ENCODE measurements around the gene PHF13. TPM values are rescaled to one million over a fixed set of nuclear protein-coding genes. Genes with fewer than 3 reads are reported as not detected.
A peak's percentile ranks its signal among the peaks of the same experiment; 100 is the strongest.

PHF13 gene
- total RNA-seq, 6 experiments from 2014 or later: 2.7 to 6.2 (median 4.5) TPM

GRCh38 chr1:6600410-6601048 is 13.0 kb upstream of the PHF13 start:
- DNase-seq (peak in 1 of 3 donors; percentile 57), ATAC-seq (no peak)
- Histone ChIP-seq H3K27me3 (no peaks in the 10 kb centered on the region), H3K4me3 (peak overlapping the region; percentile 86 to 98 (median 92)), H3K4me1 (peaks cover 0 to 64% (median 22%) of the 10 kb centered on the region in 4 donors), H3K9me3 (no peaks in the 10 kb centered on the region), H3K36me3 (peaks cover 0 to 39% (median 21%) of the 10 kb centered on the region in 4 donors), H3K27ac (peak overlapping the region; percentile 96 to 98 (median 98))
- TF ChIP-seq CTCF (IDR thresholded peaks at IDR 0.05) (no peak), POLR2A (IDR thresholded peaks at IDR 0.05) (no peak)
- intact Hi-C loops (cut with DNase I): no loop called here
- 6% methylated on average over 6 of the region's 10 CpGs for WGBS (ENCODE audit: insufficient coverage, low coverage, low lambda C conversion rate, missing lambda C conversion rate)

GRCh38 chr1:6601049-6601922 is 12.2 kb upstream of the PHF13 start:
- TF ChIP-seq POLR2A (IDR thresholded peaks at IDR 0.05) (peak; percentile 65), CTCF (IDR thresholded peaks at IDR 0.05) (no peak)
- H3K36me3 ChIP-seq: peaks cover 0 to 32% (median 13%) of the 10 kb centered on the region in 4 donors
- peaks cover 0 to 70% (median 22%) of the 10 kb centered on the region in 4 donors for H3K4me1 ChIP-seq
- peak overlapping the region; percentile 86 to 98 (median 92) for H3K4me3 ChIP-seq
- no peaks in the 10 kb centered on the region for H3K27me3 ChIP-seq
- ATAC-seq (peak; percentile 54 to 71 (median 64)), DNase-seq (peak; percentile 83 to 92 (median 89))
- intact Hi-C loops (cut with DNase I): no loop called here
- H3K27ac ChIP-seq: peak overlapping the region; percentile 96 to 98 (median 98)
- H3K9me3 ChIP-seq: no peaks in the 10 kb centered on the region
- WGBS (ENCODE audit: insufficient coverage, low coverage, low lambda C conversion rate, missing lambda C conversion rate): 0% methylated on average over 8 of the region's 40 CpGs

- Histone ChIP-seq H3K27me3 (no peaks in the 10 kb centered on the region), H3K9me3 (no peaks in the 10 kb centered on the region), H3K4me3 (peak overlapping the region; percentile 86 to 98 (median 92)), H3K4me1 (peaks cover 0 to 65% (median 22%) of the 10 kb centered on the region in 4 donors), H3K36me3 (peaks cover 0 to 24% (median 8%) of the 10 kb centered on the region in 4 donors), H3K27ac (peak overlapping the region; percentile 96 to 98 (median 98))
- ATAC-seq: peak; percentile 0 to 21 (median 11)
- TF ChIP-seq POLR2A (IDR thresholded peaks at IDR 0.05) (no peak), CTCF (IDR thresholded peaks at IDR 0.05) (peak in 1 of 4 donors; percentile 4)
- intact Hi-C loops (cut with DNase I): no loop called here
- WGBS (ENCODE audit: insufficient coverage, low coverage, low lambda C conversion rate, missing lambda C conversion rate): 0% methylated on average over 3 of the region's 103 CpGs
- peak; percentile 73 to 81 (median 76) for DNase-seq
Measured at GRCh38 chr1:6601923-6602668, 11.4 kb upstream of the PHF13 start.

- Histone ChIP-seq H3K4me1 (peaks cover 0 to 59% (median 19%) of the 10 kb centered on the region in 4 donors), H3K4me3 (peak within 1 kb of the TSS; percentile 86 to 98 (median 92)), H3K9me3 (no peaks in the 10 kb centered on the region), H3K27me3 (no peaks in the 10 kb centered on the region), H3K36me3 (peaks cover 0 to 17% (median 5%) of the 10 kb centered on the region in 4 donors), H3K27ac (peak within 1 kb of the TSS; percentile 96 to 98 (median 98))
- peak; percentile 92 for TF ChIP-seq POLR2A (IDR thresholded peaks at IDR 0.05)
- no peak for TF ChIP-seq CTCF (IDR thresholded peaks at IDR 0.05)
- WGBS (ENCODE audit: insufficient coverage, low coverage, low lambda C conversion rate, missing lambda C conversion rate): 0% methylated on average over 20 of the region's 84 CpGs
- intact Hi-C loops (cut with DNase I): no loop called here
- ATAC-seq (peak; percentile 57 to 78 (median 64)), DNase-seq (peak; percentile 91 to 95 (median 93))
Measured at GRCh38 chr1:6602669-6603237, 10.8 kb upstream of the PHF13 start, which contains the start of gene KLHL21. Gene KLHL21 (minus strand): TSS chr1:6602869. CDS start chr1:6602817, 52 bp downstream.
